Kidney tubule cell (primary cell): ENCODE data around the gene SPTY2D1.
"Not testable (repeated sequence)": the region's sequence is repeated elsewhere in the genome, so short reads cannot be mapped to it uniquely, and the experiment has no call there.

Source experiments
- DNase-seq: peaks from one replicate; pipeline ENCODE4 v3.0.0-alpha.2; 2018; ENCODE audit warnings: low spot score

The SPTY2D1 gene

GRCh38 chr11:18618342-18619025, 15.7 kb downstream of the SPTY2D1 start:
- DNase-seq, result no peak

GRCh38 chr11:18617688-18618341, 16.3 kb downstream of the SPTY2D1 start:
- peak; percentile 8 for DNase-seq

GRCh38 chr11:18615628-18616392, 18.3 kb downstream of the SPTY2D1 start:
- no peak for DNase-seq

GRCh38 chr11:18614667-18615066, 19.5 kb downstream of the SPTY2D1 start:
- no peak for DNase-seq

GRCh38 chr11:18612394-18612793, 21.7 kb downstream of the SPTY2D1 start:
- no peak for DNase-seq

GRCh38 chr11:18611196-18611595, 22.9 kb downstream of the SPTY2D1 start:
- DNase-seq, result no peak

- DNase-seq, result no peak
These were observed 25.8 kb downstream of the SPTY2D1 start for GRCh38 chr11:18608376-18608775.

GRCh38 chr11:18600915-18601569, 33.1 kb downstream of the SPTY2D1 start:
- DNase-seq, result no peak

- no peak for DNase-seq
These were observed 34.4 kb downstream of the SPTY2D1 start, which contains the start of gene MISFA for GRCh38 chr11:18599739-18600230. Gene MISFA, plus strand, starts transcription at chr11:18599789. Its CDS starts 140 bp downstream, at chr11:18599929.

- DNase-seq, result peak; percentile 50
These were observed 39.0 kb downstream of the SPTY2D1 start for GRCh38 chr11:18594999-18595749.

GRCh38 chr11:18594088-18594487, 40.1 kb downstream of the SPTY2D1 start:
- DNase-seq, result not testable (repeated sequence)

GRCh38 chr11:18590571-18590970, 43.6 kb downstream of the SPTY2D1 start:
- DNase-seq, result no peak

GRCh38 chr11:18588297-18589252, 45.6 kb downstream of the SPTY2D1 start, which contains the start of gene UEVLD:
Gene UEVLD, minus strand, starts transcription at chr11:18588734. Its CDS starts 80 bp downstream, at chr11:18588654.
- DNase-seq, result peak; percentile 93

- DNase-seq, result no peak
These were observed 52.3 kb downstream of the SPTY2D1 start for GRCh38 chr11:18581825-18582224.

GRCh38 chr11:18580113-18580766, 53.9 kb downstream of the SPTY2D1 start:
- no peak for DNase-seq

- DNase-seq, result peak; percentile 59
These were observed 55.1 kb downstream of the SPTY2D1 start for GRCh38 chr11:18578975-18579598.

GRCh38 chr11:18575361-18575760, 58.8 kb downstream of the SPTY2D1 start:
- no peak for DNase-seq

- DNase-seq, result no peak
These were observed 67.1 kb downstream of the SPTY2D1 start for GRCh38 chr11:18567081-18567480.

- DNase-seq, result no peak
These were observed 67.7 kb downstream of the SPTY2D1 start for GRCh38 chr11:18566406-18566805.
